Smooth muscle cell (in vitro differentiated cells): ENCODE data around the gene ASTN1. TPM values are rescaled to one million over a fixed set of nuclear protein-coding genes. Genes with fewer than 3 reads are reported as not detected.

Experiments
- DNase-seq: peaks from one replicate; lab custom pipeline; 2025; ENCODE audit not compliant: unreplicated experiment; lab: John Stamatoyannopoulos, UW
- H2AFZ ChIP-seq: fragments of 200-600 bp; sonication (generic); 2 replicates; pipeline ENCODE4 v1.6.0; 2016; ENCODE audit warnings: antibody characterized with exemption, low read depth, mild to moderate bottlenecking
- H3F3A ChIP-seq: fragments of 200-600 bp; sonication (generic); 2 replicates; pipeline ENCODE4 v1.6.0; 2017; ENCODE audit warnings: antibody characterized with exemption, low read depth
- H3K27ac ChIP-seq: fragments of 200-600 bp; sonication (generic); 2 replicates; pipeline ENCODE4 v1.5.1; 2016; ENCODE audit warnings: low read depth, mild to moderate bottlenecking
- H3K27me3 ChIP-seq: fragments of 200-600 bp; sonication (generic); 2 replicates; pipeline ENCODE4 v1.6.1; 2016; ENCODE audit warnings: low read depth, mild to moderate bottlenecking
- H3K36me3 ChIP-seq: fragments of 200-600 bp; sonication (generic); 2 replicates; pipeline ENCODE4 v1.5.1; 2016; ENCODE audit warnings: low read depth
- H3K4me1 ChIP-seq: fragments of 200-600 bp; sonication (generic); 2 replicates; pipeline ENCODE4 v1.5.1; 2016; ENCODE audit warnings: low read depth
- H3K4me2 ChIP-seq: fragments of 200-600 bp; sonication (generic); 2 replicates; pipeline ENCODE4 v1.6.0; 2016; ENCODE audit warnings: mild to moderate bottlenecking
- H3K4me3 ChIP-seq: fragments of 200-600 bp; sonication (generic); 2 replicates; pipeline ENCODE4 v1.5.1; 2016; ENCODE audit warnings: mild to moderate bottlenecking
- H3K79me2 ChIP-seq: fragments of 200-600 bp; sonication (generic); 2 replicates; pipeline ENCODE4 v1.6.0; 2016; ENCODE audit warnings: low read depth, mild to moderate bottlenecking
- H3K9ac ChIP-seq: fragments of 200-600 bp; sonication (generic); 2 replicates; pipeline ENCODE4 v1.6.0; 2016; ENCODE audit warnings: low read depth
- H3K9me3 ChIP-seq: fragments of 200-600 bp; sonication (generic); replicated peaks from 2 replicates; pipeline ENCODE4 v1.5.1; 2016; ENCODE audit warnings: low read depth
- H4K20me1 ChIP-seq: fragments of 200-600 bp; sonication (generic); 2 replicates; pipeline ENCODE4 v1.6.0; 2016; ENCODE audit warnings: low read depth
- CTCF ChIP-seq: fragments of 200-600 bp; sonication (generic); IDR thresholded peaks from 2 replicates; pipeline ENCODE4 v1.5.1; 2017; ENCODE audit warnings: borderline replicate concordance, mild to moderate bottlenecking, antibody characterized with exemption; ENCODE audit not compliant: insufficient read depth, poor library complexity, severe bottlenecking
- WGBS: methylation state at CpG from one replicate; pipeline ENCODE4 v1.1.7; 2016; ENCODE audit warnings: low lambda C conversion rate; 5-methylcytosine and 5-hydroxymethylcytosine counted together
- polyA plus RNA-seq: library from polyadenylated mRNA; unstranded; fragments of >200 nt; fragmentation: Nextera tagmentation; extraction: Ambion mirVana; gene quantifications from 2 replicates; pipeline ENCODE4 v1.2.1, GENCODE V29; 2016
- total RNA-seq: library from RNA; depleted of rRNA; stranded (reverse); fragments of >200 nt; gene quantifications from 2 replicates; pipeline ENCODE4 v1.2.3, GENCODE V29; 2014

Gene ASTN1
- total and polyA plus RNA-seq, 2 experiments from 2014 or later: 0.04 TPM; not detected in 1

- peaks cover 5% of the 10 kb centered on the region for H3K27me3 ChIP-seq
- no peak overlapping the region for H2AFZ ChIP-seq
- 85% methylated on average over 8 of the region's 8 CpGs for WGBS
- H3K9me3 ChIP-seq: no peaks in the 10 kb centered on the region
- H3K27ac ChIP-seq: no peak overlapping the region
- H3K79me2 ChIP-seq: no peaks in the 10 kb centered on the region
- no peaks in the 10 kb centered on the region for H4K20me1 ChIP-seq
- H3K36me3 ChIP-seq: no peaks in the 10 kb centered on the region
- no peak overlapping the region for H3K4me3 ChIP-seq
- no peak for DNase-seq
- no peaks in the 10 kb centered on the region for H3F3A ChIP-seq
- H3K4me2 ChIP-seq: no peak overlapping the region
- no peak for TF ChIP-seq CTCF
- H3K9ac ChIP-seq: no peak overlapping the region
- H3K4me1 ChIP-seq: no peaks in the 10 kb centered on the region
Measured at GRCh38 chr1:176919386-176920378, 244.8 kb downstream of the ASTN1 start.

GRCh38 chr1:176905648-176906047 is 258.9 kb downstream of the ASTN1 start:
- Histone ChIP-seq H3K4me1 (peaks cover 8% of the 10 kb centered on the region), H2AFZ (no peak overlapping the region), H3K4me2 (no peak overlapping the region), H3K4me3 (no peak overlapping the region), H3K79me2 (no peaks in the 10 kb centered on the region), H3F3A (no peaks in the 10 kb centered on the region), H3K27me3 (peaks cover 7% of the 10 kb centered on the region), H3K9ac (no peak overlapping the region), H3K27ac (no peak overlapping the region), H4K20me1 (no peaks in the 10 kb centered on the region), H3K9me3 (no peaks in the 10 kb centered on the region), H3K36me3 (no peaks in the 10 kb centered on the region)
- 96% methylated on average over 7 of the region's 7 CpGs for WGBS
- no peak for TF ChIP-seq CTCF
- DNase-seq: no peak

- H3K27me3 ChIP-seq: peaks cover 10% of the 10 kb centered on the region
- H3K4me1 ChIP-seq: peaks cover 8% of the 10 kb centered on the region
- H3K36me3 ChIP-seq: no peaks in the 10 kb centered on the region
- no peak for TF ChIP-seq CTCF
- no peak overlapping the region for H3K27ac ChIP-seq
- H3K4me3 ChIP-seq: no peak overlapping the region
- WGBS: 59% methylated on average over 19 of the region's 19 CpGs
- no peaks in the 10 kb centered on the region for H3F3A ChIP-seq
- no peaks in the 10 kb centered on the region for H3K79me2 ChIP-seq
- H2AFZ ChIP-seq: no peak overlapping the region
- no peak overlapping the region for H3K9ac ChIP-seq
- no peak for DNase-seq
- H3K4me2 ChIP-seq: peak overlapping the region; percentile 35
- H4K20me1 ChIP-seq: no peaks in the 10 kb centered on the region
- H3K9me3 ChIP-seq: no peaks in the 10 kb centered on the region
Measured at GRCh38 chr1:176904057-176904751, 260.3 kb downstream of the ASTN1 start.
